MM.1S (cell line): Measurements from ENCODE around the gene TUBB2B.

ENCODE experiments used
- EZH2 ChIP-seq: fragments of 300-600 bp; sonication (generic); optimal IDR thresholded peaks from 2 replicates; pipeline ENCODE3; 2017; ENCODE audit warnings: low read depth, mild to moderate bottlenecking, antibody characterized with exemption, low read length, mixed read lengths
- EZH2phosphoT487 ChIP-seq: fragments of 300-600 bp; sonication (generic); IDR thresholded peaks from 2 replicates; pipeline ENCODE4 v1.6.1; 2018; ENCODE audit warnings: antibody characterized with exemption, low read length
- TF ChIP-seq, protein P1 (sequence below): fragments of 300-600 bp; sonication (generic); IDR thresholded peaks from 2 replicates; pipeline ENCODE4 v1.5.1; 2016; ENCODE audit warnings: antibody characterized with exemption, low read length, mixed read lengths

DNA sequence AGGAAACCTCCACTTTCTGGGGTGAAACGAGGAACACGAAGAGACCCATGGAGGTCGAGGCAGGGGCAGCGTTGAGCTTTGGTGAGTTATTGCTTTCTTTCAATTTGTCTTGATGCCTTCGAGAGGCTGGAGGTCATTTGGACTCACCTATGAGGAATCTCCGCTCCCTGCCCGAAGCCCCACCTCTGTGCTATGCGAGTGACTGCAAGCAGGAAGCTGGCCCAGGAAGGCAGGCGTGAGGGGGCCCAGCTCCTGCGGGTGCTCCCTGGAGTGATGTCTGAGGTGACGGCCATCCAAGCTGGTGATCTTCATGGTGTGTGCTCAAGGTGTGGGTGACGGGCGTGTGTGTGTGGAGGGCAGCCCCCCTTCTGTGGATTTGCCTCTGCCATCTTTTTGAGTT, 44.3 kb upstream of the TUBB2B start:
- TF ChIP-seq, protein P1, sequence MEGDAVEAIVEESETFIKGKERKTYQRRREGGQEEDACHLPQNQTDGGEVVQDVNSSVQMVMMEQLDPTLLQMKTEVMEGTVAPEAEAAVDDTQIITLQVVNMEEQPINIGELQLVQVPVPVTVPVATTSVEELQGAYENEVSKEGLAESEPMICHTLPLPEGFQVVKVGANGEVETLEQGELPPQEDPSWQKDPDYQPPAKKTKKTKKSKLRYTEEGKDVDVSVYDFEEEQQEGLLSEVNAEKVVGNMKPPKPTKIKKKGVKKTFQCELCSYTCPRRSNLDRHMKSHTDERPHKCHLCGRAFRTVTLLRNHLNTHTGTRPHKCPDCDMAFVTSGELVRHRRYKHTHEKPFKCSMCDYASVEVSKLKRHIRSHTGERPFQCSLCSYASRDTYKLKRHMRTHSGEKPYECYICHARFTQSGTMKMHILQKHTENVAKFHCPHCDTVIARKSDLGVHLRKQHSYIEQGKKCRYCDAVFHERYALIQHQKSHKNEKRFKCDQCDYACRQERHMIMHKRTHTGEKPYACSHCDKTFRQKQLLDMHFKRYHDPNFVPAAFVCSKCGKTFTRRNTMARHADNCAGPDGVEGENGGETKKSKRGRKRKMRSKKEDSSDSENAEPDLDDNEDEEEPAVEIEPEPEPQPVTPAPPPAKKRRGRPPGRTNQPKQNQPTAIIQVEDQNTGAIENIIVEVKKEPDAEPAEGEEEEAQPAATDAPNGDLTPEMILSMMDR, result no peak
- TF ChIP-seq EZH2, result no peak
- TF ChIP-seq EZH2phosphoT487, result no peak
